K562 (cell line): ENCODE results near the gene ACLY.

ENCODE experiments used
- POLR2A ChIP-seq: fragments of 450-650 bp; conservative IDR thresholded peaks from 2 replicates; pipeline ENCODE4 v1.6.1; 2016
- ZNF121 ChIP-seq: sonication (generic); formaldehyde crosslinking; conservative IDR thresholded peaks from 2 replicates; pipeline ENCODE4 v1.8.0; 2022; ENCODE audit warnings: missing genetic modification reagents
- TF ChIP-seq, protein P1 (sequence below): sonication (generic); formaldehyde crosslinking; IDR thresholded peaks from 2 replicates; pipeline ENCODE4 v1.8.0; 2022; ENCODE audit warnings: mild to moderate bottlenecking, missing genetic modification reagents
- TF ChIP-seq, protein P2 (sequence below): sonication (generic); formaldehyde crosslinking; IDR thresholded peaks from 2 replicates; pipeline ENCODE4 v1.8.1; 2023; ENCODE audit warnings: mild to moderate bottlenecking, missing genetic modification reagents, moderate library complexity

DNA sequence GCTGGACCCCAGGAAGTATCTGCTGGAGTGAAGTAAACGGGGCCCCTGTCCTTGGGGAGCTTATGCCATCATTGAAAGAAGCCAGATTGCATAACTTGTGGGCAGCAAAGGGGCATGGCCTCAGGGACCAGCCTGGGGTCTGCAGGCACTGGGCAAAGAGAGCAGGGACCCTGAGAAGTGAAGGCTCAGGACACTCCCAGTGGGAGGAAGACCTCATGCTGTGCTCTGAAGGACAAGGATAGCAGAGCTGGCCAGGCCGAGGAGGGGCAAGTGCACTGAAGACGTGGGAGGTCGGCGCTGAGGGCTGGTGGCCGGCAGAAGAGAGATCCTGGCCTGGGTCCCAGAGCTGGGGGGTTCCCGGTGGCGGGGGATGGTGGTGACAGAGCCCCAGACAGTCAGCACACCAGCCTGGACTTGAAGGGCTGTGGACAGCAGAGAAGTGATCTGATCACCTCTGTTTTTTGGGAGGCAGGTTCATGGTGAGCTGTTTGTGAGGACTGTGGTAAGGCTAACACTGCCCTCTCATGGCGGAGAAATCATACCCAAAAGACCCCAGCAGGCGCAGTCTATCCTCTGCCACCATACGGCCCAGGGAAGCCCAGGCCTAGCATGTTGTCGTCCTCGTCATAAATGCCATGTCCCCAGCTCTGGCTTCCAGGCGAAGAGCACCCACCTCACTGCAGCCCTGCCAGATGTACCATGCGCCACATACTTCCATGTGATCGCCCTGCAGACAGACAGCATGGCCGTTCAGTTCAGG lies 40.8 kb upstream of the ACLY start:
- TF ChIP-seq POLR2A: no peak
- TF ChIP-seq, protein P1, sequence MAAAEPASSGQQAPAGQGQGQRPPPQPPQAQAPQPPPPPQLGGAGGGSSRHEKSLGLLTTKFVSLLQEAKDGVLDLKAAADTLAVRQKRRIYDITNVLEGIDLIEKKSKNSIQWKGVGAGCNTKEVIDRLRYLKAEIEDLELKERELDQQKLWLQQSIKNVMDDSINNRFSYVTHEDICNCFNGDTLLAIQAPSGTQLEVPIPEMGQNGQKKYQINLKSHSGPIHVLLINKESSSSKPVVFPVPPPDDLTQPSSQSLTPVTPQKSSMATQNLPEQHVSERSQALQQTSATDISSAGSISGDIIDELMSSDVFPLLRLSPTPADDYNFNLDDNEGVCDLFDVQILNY (CRISPR knock-in tag): no peak
- no peak for TF ChIP-seq ZNF121 (CRISPR knock-in tag)
- TF ChIP-seq, protein P2, sequence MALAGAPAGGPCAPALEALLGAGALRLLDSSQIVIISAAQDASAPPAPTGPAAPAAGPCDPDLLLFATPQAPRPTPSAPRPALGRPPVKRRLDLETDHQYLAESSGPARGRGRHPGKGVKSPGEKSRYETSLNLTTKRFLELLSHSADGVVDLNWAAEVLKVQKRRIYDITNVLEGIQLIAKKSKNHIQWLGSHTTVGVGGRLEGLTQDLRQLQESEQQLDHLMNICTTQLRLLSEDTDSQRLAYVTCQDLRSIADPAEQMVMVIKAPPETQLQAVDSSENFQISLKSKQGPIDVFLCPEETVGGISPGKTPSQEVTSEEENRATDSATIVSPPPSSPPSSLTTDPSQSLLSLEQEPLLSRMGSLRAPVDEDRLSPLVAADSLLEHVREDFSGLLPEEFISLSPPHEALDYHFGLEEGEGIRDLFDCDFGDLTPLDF (CRISPR knock-in tag): no peak
